Measurements from ENCODE around the gene CROT. TPM values are rescaled to one million over a fixed set of nuclear protein-coding genes. Genes with fewer than 3 reads are reported as not detected.

The CROT gene
- total RNA-seq, 1 donor from 2014 or later, result 53.4 TPM

- no peak overlapping the region for H3K4me2 ChIP-seq
- no peaks in the 10 kb centered on the region for H3K9me3 ChIP-seq (ENCODE audit: low read depth)
- TF ChIP-seq EZH2phosphoT487 (IDR thresholded peaks at IDR 0.05), result no peak
- no peak for TF ChIP-seq CTCF (IDR thresholded peaks at IDR 0.05)
- no peak for TF ChIP-seq EZH2 (IDR thresholded peaks at IDR 0.05)
- no peaks in the 10 kb centered on the region for H3K36me3 ChIP-seq
- H3K4me3 ChIP-seq, result no peak overlapping the region
- no peak overlapping the region for H3K27ac ChIP-seq
- Mint-ChIP-seq H3K9me3 (no peaks in the 10 kb centered on the region), H3K4me1 (peaks cover 4% of the 10 kb centered on the region), H3K27me3 (ENCODE audit: insufficient read depth, low read depth) (peaks cover 3% of the 10 kb centered on the region), H3K27ac (no peak overlapping the region), H3K4me3 (no peak overlapping the region), H3K36me3 (peaks cover 2% of the 10 kb centered on the region)
- H3K79me2 ChIP-seq (ENCODE audit: low read depth), result no peaks in the 10 kb centered on the region
- H3K27me3 ChIP-seq, result no peaks in the 10 kb centered on the region
- H4K20me1 ChIP-seq (ENCODE audit: low read depth), result no peaks in the 10 kb centered on the region
- no peak for DNase-seq (ENCODE audit: low spot score)
- H2AFZ ChIP-seq (replicated peaks), result no peak overlapping the region
- no peaks in the 10 kb centered on the region for H3F3A ChIP-seq (ENCODE audit: low read depth)
- H3K9ac ChIP-seq, result no peak overlapping the region
- no peaks in the 10 kb centered on the region for H3K4me1 ChIP-seq
Measured at GRCh38 chr7:87435546-87435945, 90.1 kb downstream of the CROT start.

GRCh38 chr7:87445897-87446296 lies 100.4 kb downstream of the CROT start:
- Histone ChIP-seq H3K9me3 (ENCODE audit: low read depth) (no peaks in the 10 kb centered on the region), H3K27ac (no peak overlapping the region), H3K4me2 (no peak overlapping the region), H3K36me3 (no peaks in the 10 kb centered on the region), H3K9ac (no peak overlapping the region), H3K79me2 (ENCODE audit: low read depth) (no peaks in the 10 kb centered on the region), H2AFZ (replicated peaks) (peak overlapping the region; percentile 57), H3K4me3 (no peak overlapping the region), H3K4me1 (peaks cover 16% of the 10 kb centered on the region), H3K27me3 (no peaks in the 10 kb centered on the region), H4K20me1 (ENCODE audit: low read depth) (no peaks in the 10 kb centered on the region), H3F3A (ENCODE audit: low read depth) (no peaks in the 10 kb centered on the region)
- TF ChIP-seq EZH2 (IDR thresholded peaks at IDR 0.05), result no peak
- TF ChIP-seq CTCF (IDR thresholded peaks at IDR 0.05), result no peak
- no peak for TF ChIP-seq EZH2phosphoT487 (IDR thresholded peaks at IDR 0.05)
- Mint-ChIP-seq H3K27me3 (ENCODE audit: insufficient read depth, low read depth) (no peaks in the 10 kb centered on the region), H3K4me1 (peaks cover 16% of the 10 kb centered on the region), H3K9me3 (no peaks in the 10 kb centered on the region), H3K27ac (no peak overlapping the region), H3K36me3 (peaks cover 1% of the 10 kb centered on the region), H3K4me3 (no peak overlapping the region)
- DNase-seq (ENCODE audit: low spot score), result no peak

- Histone ChIP-seq H2AFZ (replicated peaks) (no peak overlapping the region), H3K79me2 (ENCODE audit: low read depth) (no peaks in the 10 kb centered on the region), H3K9ac (no peak overlapping the region), H4K20me1 (ENCODE audit: low read depth) (no peaks in the 10 kb centered on the region), H3F3A (ENCODE audit: low read depth) (no peaks in the 10 kb centered on the region), H3K4me3 (no peak overlapping the region), H3K9me3 (ENCODE audit: low read depth) (no peaks in the 10 kb centered on the region), H3K36me3 (no peaks in the 10 kb centered on the region), H3K4me1 (peaks cover 16% of the 10 kb centered on the region), H3K27me3 (no peaks in the 10 kb centered on the region), H3K4me2 (no peak overlapping the region), H3K27ac (no peak overlapping the region)
- TF ChIP-seq EZH2 (IDR thresholded peaks at IDR 0.05) (no peak), EZH2phosphoT487 (IDR thresholded peaks at IDR 0.05) (no peak), CTCF (IDR thresholded peaks at IDR 0.05) (no peak)
- no peak overlapping the region for H3K27ac Mint-ChIP-seq
- no peaks in the 10 kb centered on the region for H3K9me3 Mint-ChIP-seq
- H3K27me3 Mint-ChIP-seq (ENCODE audit: insufficient read depth, low read depth), result no peaks in the 10 kb centered on the region
- peaks cover 1% of the 10 kb centered on the region for H3K36me3 Mint-ChIP-seq
- H3K4me1 Mint-ChIP-seq, result peaks cover 16% of the 10 kb centered on the region
- DNase-seq (ENCODE audit: low spot score), result no peak
- H3K4me3 Mint-ChIP-seq, result no peak overlapping the region
Measured at GRCh38 chr7:87447116-87447635, 101.7 kb downstream of the CROT start.

Measured in neural progenitor cell (in vitro differentiated cells).